WTC11 (cell line): ENCODE data around the gene ITGA11.

ENCODE experiments used
- CREM ChIP-seq: sonication (generic); formaldehyde crosslinking; IDR thresholded peaks from 2 replicates; pipeline ENCODE4 v1.8.1; 2022; ENCODE audit warnings: mild to moderate bottlenecking, missing genetic modification reagents, moderate library complexity
- CTCF ChIP-seq: fragments of 200-600 bp; IDR thresholded peaks from 2 replicates; pipeline ENCODE4 v1.8.0; 2022; ENCODE audit warnings: antibody characterized with exemption
- ELF4 ChIP-seq: sonication (generic); formaldehyde crosslinking; IDR thresholded peaks from 2 replicates; pipeline ENCODE4 v1.8.1; 2022; ENCODE audit warnings: low read depth, mild to moderate bottlenecking, moderate library complexity, missing genetic modification reagents
- ESRRA ChIP-seq: sonication (generic); formaldehyde crosslinking; IDR thresholded peaks from 2 replicates; pipeline ENCODE4 v1.8.1; 2022; ENCODE audit warnings: mild to moderate bottlenecking, missing genetic modification reagents, borderline replicate concordance
- ETV6 ChIP-seq: sonication (generic); formaldehyde crosslinking; IDR thresholded peaks from 2 replicates; pipeline ENCODE4 v1.8.1; 2022; ENCODE audit warnings: mild to moderate bottlenecking, missing genetic modification reagents
- FOXJ3 ChIP-seq: sonication (generic); formaldehyde crosslinking; IDR thresholded peaks from 2 replicates; pipeline ENCODE4 v1.9.0; 2021; ENCODE audit warnings: missing genetic modification reagents, mild to moderate bottlenecking, borderline replicate concordance
- JUN ChIP-seq: sonication (generic); formaldehyde crosslinking; IDR thresholded peaks from 2 replicates; pipeline ENCODE4 v1.8.0; 2023; ENCODE audit warnings: mild to moderate bottlenecking, missing genetic modification reagents
- MAX ChIP-seq: sonication (generic); formaldehyde crosslinking; IDR thresholded peaks from 2 replicates; pipeline ENCODE4 v1.8.0; 2022; ENCODE audit warnings: mild to moderate bottlenecking, missing genetic modification reagents
- MXD4 ChIP-seq: fragments of 250-450 bp; sonication (Bioruptor Pico); IDR thresholded peaks from 2 replicates; pipeline ENCODE4 v1.8.0; 2021; ENCODE audit warnings: mild to moderate bottlenecking, moderate library complexity, borderline replicate concordance
- NR2C2 ChIP-seq: sonication (generic); formaldehyde crosslinking; IDR thresholded peaks from 2 replicates; pipeline ENCODE4 v1.8.0; 2022; ENCODE audit warnings: mild to moderate bottlenecking, missing genetic modification reagents
- SP1 ChIP-seq: sonication (generic); formaldehyde crosslinking; conservative IDR thresholded peaks from 2 replicates; pipeline ENCODE4 v1.8.1; 2022; ENCODE audit warnings: missing genetic modification reagents
- TF ChIP-seq, protein P1 (sequence below): sonication (generic); formaldehyde crosslinking; IDR thresholded peaks from 2 replicates; pipeline ENCODE4 v1.8.1; 2023; ENCODE audit warnings: mild to moderate bottlenecking, missing genetic modification reagents, moderate library complexity

DNA sequence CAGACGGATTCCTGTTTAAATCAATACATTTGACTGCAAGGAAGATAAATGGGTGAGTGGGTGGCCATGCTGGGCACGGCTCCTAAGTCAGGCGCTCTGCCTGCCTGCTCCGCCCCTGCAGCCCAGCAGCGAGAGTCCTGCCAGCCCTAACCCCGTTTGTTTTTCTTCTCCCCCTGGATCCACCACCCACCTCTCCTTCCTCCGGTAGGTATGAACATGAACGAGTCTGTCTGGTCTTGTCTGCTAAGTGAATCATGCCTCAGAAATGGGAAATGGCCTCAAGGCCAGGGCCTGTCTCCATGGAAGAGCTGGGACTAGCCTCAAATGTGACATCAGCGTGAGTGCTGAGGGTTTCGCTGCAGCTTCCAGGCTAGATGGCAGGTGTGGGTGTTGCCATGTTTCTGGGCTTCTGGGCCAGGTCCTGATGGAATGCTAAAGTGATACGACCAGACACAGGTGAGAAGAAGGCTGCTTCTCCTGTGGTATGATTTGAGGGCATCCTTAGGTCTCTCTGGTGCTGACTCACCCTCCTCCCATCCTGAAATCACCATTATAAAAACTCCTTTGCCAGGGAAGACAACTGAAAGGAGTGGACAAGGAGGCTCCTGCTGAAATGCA lies 160.0 kb downstream of the ITGA11 start:
- no peak for TF ChIP-seq SP1
- no peak for TF ChIP-seq CTCF
- TF ChIP-seq, protein P1, sequence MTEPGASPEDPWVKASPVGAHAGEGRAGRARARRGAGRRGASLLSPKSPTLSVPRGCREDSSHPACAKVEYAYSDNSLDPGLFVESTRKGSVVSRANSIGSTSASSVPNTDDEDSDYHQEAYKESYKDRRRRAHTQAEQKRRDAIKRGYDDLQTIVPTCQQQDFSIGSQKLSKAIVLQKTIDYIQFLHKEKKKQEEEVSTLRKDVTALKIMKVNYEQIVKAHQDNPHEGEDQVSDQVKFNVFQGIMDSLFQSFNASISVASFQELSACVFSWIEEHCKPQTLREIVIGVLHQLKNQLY (CRISPR knock-in tag): no peak
- TF ChIP-seq MAX: no peak
- TF ChIP-seq MXD4 (CRISPR knock-in tag): no peak
- TF ChIP-seq ETV6 (CRISPR knock-in tag): no peak
- no peak for TF ChIP-seq JUN (CRISPR knock-in tag)
- TF ChIP-seq NR2C2: no peak
- no peak for TF ChIP-seq ELF4 (CRISPR knock-in tag)
- TF ChIP-seq FOXJ3 (CRISPR knock-in tag): no peak
- no peak for TF ChIP-seq CREM
- TF ChIP-seq ESRRA: no peak
